GM12878 (cell line): ENCODE data around the gene RAF1. TPM values are rescaled to one million over a fixed set of nuclear protein-coding genes. Genes with fewer than 3 reads are reported as not detected.

Experiments
- ATAC-seq: fragments of 200-7000 bp; cut with Tn5 transposase; 3 replicates; pipeline ENCODE4 v1.9.1; 2020; ENCODE audit warnings: mild to moderate bottlenecking, moderate library complexity
- BruUV-seq: library from RNA; stranded (reverse); fragments of 400-500 nt; replicated peaks from 2 replicates; lab custom pipeline; 2021; lab: Mats Ljungman, UMichigan
- CTCF ChIA-PET: fragments of 300-600 bp; sonication (Branson Sonifier 250); formaldehyde crosslinking; extraction: SDS; loops from one replicate; lab custom pipeline; 2021; ENCODE audit warnings: inconsistent platforms; lab: Yijun Ruan, JAX
- POLR2A ChIA-PET: fragments of 350-600 bp; formaldehyde crosslinking; extraction: SDS; loops from one replicate; lab custom pipeline; 2021; ENCODE audit warnings: inconsistent platforms; lab: Charles Lee
- RAD21 ChIA-PET: fragments of 300-600 bp; sonication (Branson Sonifier 250); formaldehyde crosslinking; loops from one replicate; lab custom pipeline; 2023; ENCODE audit warnings: antibody characterized with exemption; ENCODE audit not compliant: unreplicated experiment; lab: Charles Lee
- SMC1A ChIA-PET: fragments of 300-600 bp; sonication (Branson Sonifier 250); formaldehyde crosslinking; loops from one replicate; lab custom pipeline; 2023; ENCODE audit not compliant: unreplicated experiment, uncharacterized antibody; lab: Charles Lee
- DNase-seq: peaks from one replicate; pipeline ENCODE4 v3.0.0-alpha.2; 2011; ENCODE audit warnings: low read depth, low spot score
- FAIRE-seq: peaks from 3 replicates; lab custom pipeline; 2011; peaks lifted over from hg19 to GRCh38; lab: Jason Lieb, UNC
- H2AFZ ChIP-seq: 2 replicates; pipeline ENCODE4 v1.6.0; 2011; ENCODE audit warnings: low read depth, low read length, control low read depth; ENCODE audit not compliant: control insufficient read depth
- H3K27ac ChIP-seq: 2 replicates; pipeline ENCODE4 v1.5.1; 2011; ENCODE audit warnings: control low read depth; ENCODE audit not compliant: control insufficient read depth, insufficient read depth
- H3K27me3 ChIP-seq, 2 experiments: replicated peaks in 1 of 2; 2 replicates each; pipeline versions ENCODE4 v1.6.0 to v1.6.1; 2011; ENCODE audit warnings: low read length in 1 of 2; ENCODE audit not compliant: control insufficient read depth in 2 of 2, insufficient read depth in 2 of 2
- H3K36me3 ChIP-seq, 2 experiments: 2 replicates each; pipeline ENCODE4 v1.5.1; 2011; ENCODE audit warnings: low read length in 1 of 2; ENCODE audit not compliant: control insufficient read depth in 2 of 2, insufficient read depth in 2 of 2
- H3K4me1 ChIP-seq: 2 replicates; pipeline ENCODE4 v1.6.1; 2011; ENCODE audit warnings: mild to moderate bottlenecking, low read length, moderate library complexity, mixed read lengths; ENCODE audit not compliant: control insufficient read depth, insufficient read depth
- H3K4me2 ChIP-seq: 2 replicates; pipeline ENCODE4 v1.6.0; 2011; ENCODE audit warnings: control low read depth; ENCODE audit not compliant: control insufficient read depth, insufficient read depth
- H3K4me3 ChIP-seq: fragments of 200-600 bp; sonication (generic); 2 replicates; pipeline ENCODE4 v1.5.1; 2016
- H3K79me2 ChIP-seq: 2 replicates; pipeline ENCODE4 v1.6.0; 2011; ENCODE audit warnings: low read length; ENCODE audit not compliant: control insufficient read depth, insufficient read depth
- H3K9ac ChIP-seq: 2 replicates; pipeline ENCODE4 v1.8.0; 2011; ENCODE audit warnings: low read length, control low read depth, mixed read lengths; ENCODE audit not compliant: control insufficient read depth, insufficient read depth
- H3K9me3 ChIP-seq: replicated peaks from 3 replicates; pipeline ENCODE4 v1.5.1; 2011; ENCODE audit warnings: mild to moderate bottlenecking, low read length; ENCODE audit not compliant: control insufficient read depth, insufficient read depth
- H4K20me1 ChIP-seq: 2 replicates; pipeline ENCODE4 v1.6.0; 2011; ENCODE audit not compliant: control insufficient read depth, insufficient read depth
- DPF2 ChIP-seq: fragments of 450-650 bp; IDR thresholded peaks from 2 replicates; pipeline ENCODE4 v1.6.1; 2017; ENCODE audit warnings: mild to moderate bottlenecking
- E2F8 ChIP-seq: fragments of 450-650 bp; IDR thresholded peaks from 2 replicates; pipeline ENCODE4 v1.6.1; 2018; ENCODE audit warnings: mild to moderate bottlenecking, low read depth, moderate library complexity; ENCODE audit not compliant: partially characterized antibody
- EGR1 ChIP-seq, 2 experiments: IDR thresholded peaks; 1 replicate in 1 of 2; 2 replicates in 1 of 2; pipeline ENCODE4 v1.6.1; 2011 to 2012; ENCODE audit warnings: low read depth in 2 of 2, low read length in 2 of 2, borderline replicate concordance in 1 of 2, mild to moderate bottlenecking in 1 of 2, moderate library complexity in 1 of 2
- KAT2A ChIP-seq: conservative IDR thresholded peaks from 2 replicates; pipeline ENCODE4 v1.6.1; 2011; ENCODE audit warnings: low read depth, low read length; ENCODE audit not compliant: control insufficient read depth
- KDM1A ChIP-seq: fragments of 200-600 bp; sonication (generic); IDR thresholded peaks from 2 replicates; pipeline ENCODE4 v1.6.1; 2016; ENCODE audit warnings: borderline replicate concordance
- NBN ChIP-seq: fragments of 450-650 bp; IDR thresholded peaks from 2 replicates; pipeline ENCODE4 v1.6.1; 2016
- NFYA ChIP-seq: IDR thresholded peaks from 2 replicates; pipeline ENCODE4 v1.6.1; 2011; ENCODE audit warnings: low read depth, mild to moderate bottlenecking, low read length, improper control_type of control experiment, borderline replicate concordance
- RAD51 ChIP-seq: fragments of 450-650 bp; IDR thresholded peaks from 2 replicates; pipeline ENCODE4 v1.6.1; 2016; ENCODE audit warnings: moderate library complexity, mild to moderate bottlenecking, inconsistent platforms
- RBBP5 ChIP-seq: fragments of 200-600 bp; sonication (generic); conservative IDR thresholded peaks from 2 replicates; pipeline ENCODE4 v1.6.1; 2016
- RFX5 ChIP-seq: IDR thresholded peaks from 2 replicates; pipeline ENCODE4 v1.6.1; 2011; ENCODE audit warnings: low read depth, low read length, improper control_type of control experiment
- RUNX3 ChIP-seq: IDR thresholded peaks from 2 replicates; pipeline ENCODE4 v1.6.1; 2012; ENCODE audit warnings: low read length, inconsistent platforms
- SIN3A ChIP-seq: IDR thresholded peaks from 2 replicates; pipeline ENCODE4 v1.6.1; 2012; ENCODE audit warnings: low read depth, low read length, improper control_type of control experiment
- SUPT20H ChIP-seq: IDR thresholded peaks from 2 replicates; pipeline ENCODE4 v1.6.1; 2011; ENCODE audit warnings: low read depth, mild to moderate bottlenecking, low read length, moderate library complexity, borderline replicate concordance; ENCODE audit not compliant: control insufficient read depth
- WRNIP1 ChIP-seq: IDR thresholded peaks from 2 replicates; pipeline ENCODE4 v1.6.1; 2011; ENCODE audit warnings: low read depth, low read length, improper control_type of control experiment, borderline replicate concordance
- ZNF207 ChIP-seq: fragments of 450-650 bp; IDR thresholded peaks from 2 replicates; pipeline ENCODE4 v1.6.1; 2014; ENCODE audit warnings: antibody characterized with exemption, mild to moderate bottlenecking, borderline replicate concordance
- WGBS: methylation state at CpG from one replicate; pipeline ENCODE4 v1.1.6; 2016; ENCODE audit warnings: low lambda C conversion rate; ENCODE audit not compliant: insufficient replicate concordance, insufficient coverage; ENCODE audit errors: missing lambda C conversion rate; 5-methylcytosine and 5-hydroxymethylcytosine counted together
- in situ Hi-C: fragments of 300-500 bp; cut with MboI; formaldehyde crosslinking; loops from 9 replicates; pipeline ENCODE4 v1.14.3; 2018; ENCODE audit warnings: mixed read lengths
- intact Hi-C: fragments of 100-400 bp; cut with micrococcal nuclease; formaldehyde crosslinking; loops from one replicate; pipeline ENCODE4 v1.14.2; 2022; ENCODE audit not compliant: unreplicated experiment
- polyA plus RNA-seq, 11 experiments: library from polyadenylated mRNA; depleted of rRNA in 4 of 11; unstranded in 6 of 11; stranded (reverse) in 5 of 11; fragments of >200 nt; fragmentation: Nextera tagmentation in 4 of 11; fragmentation: Illumina TruSeq in 1 of 11; extraction: Ambion mirVana in 4 of 11; extraction: Trizol in 1 of 11; gene quantifications; 1 replicate in 1 of 11; 2 replicates in 10 of 11; pipeline versions ENCODE4 v1.2.1 to v1.2.3, GENCODE V29; 2011 to 2016; ENCODE audit warnings: inconsistent platforms in 2 of 11, missing spikeins in 2 of 11, low read depth in 1 of 11
- total RNA-seq, 4 experiments: library from RNA; depleted of rRNA in 3 of 4; stranded (reverse); fragments of >200 nt in 3 of 4; fragmentation: Illumina TruSeq in 1 of 4; extraction: Trizol in 1 of 4; gene quantifications; 2 replicates each; pipeline versions ENCODE4 v1.2.1 to v1.2.3, GENCODE V29; 2013 to 2021
- TF ChIP-seq, protein P1 (sequence below): IDR thresholded peaks from 2 replicates; pipeline ENCODE4 v1.6.1; 2012; ENCODE audit warnings: low read length, inconsistent platforms

The RAF1 gene
- total and polyA plus RNA-seq, 10 of the 15 experiments (the other 5 are each of a cell fraction or from before 2014, with no cell fraction given) = 20.4 to 151 (median 77.8) TPM

- no peak for ATAC-seq
- H2AFZ ChIP-seq = no peak overlapping the region
- no peak for FAIRE-seq
- no peaks in the 10 kb centered on the region for H3K4me1 ChIP-seq
- no peaks in the 10 kb centered on the region; a peak in 1 of 4 replicates for H3K27me3 ChIP-seq
- H3K4me2 ChIP-seq = no peak overlapping the region
- WGBS = 96% methylated on average over 2 of the region's 2 CpGs
- CTCF ChIA-PET = interaction anchor here (0.9 to 2.5 kb wide), 9 partner anchors 9 to 134 kb away, joined by 3 to 14 read pairs (median 5); partner anchors contain the start of genes RAF1 and RPL32
- no peaks in the 10 kb centered on the region for H3K36me3 ChIP-seq
- no peak overlapping the region for H3K9ac ChIP-seq
- no peaks in the 10 kb centered on the region for H3K9me3 ChIP-seq
- RAD21 ChIA-PET = interaction anchor here (1.1 kb wide), 1 partner anchor 57 kb away, joined by 3 read pairs; no protein-coding TSS in a partner anchor
- TF ChIP-seq EGR1 (IDR thresholded peaks at IDR 0.05; ENCODE audit: borderline replicate concordance in 1 of 2, low read depth in 2 of 2, low read length in 2 of 2) = no peak
- TF ChIP-seq RUNX3 = no peak
- no peak for TF ChIP-seq RAD51
- no peak for TF ChIP-seq DPF2
- no peak for TF ChIP-seq RFX5
- TF ChIP-seq SUPT20H = no peak
- TF ChIP-seq KAT2A = no peak
- TF ChIP-seq SIN3A = no peak
- TF ChIP-seq RBBP5 = no peak
- TF ChIP-seq E2F8 = no peak
- no peak for TF ChIP-seq KDM1A
- TF ChIP-seq NFYA = no peak
- TF ChIP-seq, protein P1, sequence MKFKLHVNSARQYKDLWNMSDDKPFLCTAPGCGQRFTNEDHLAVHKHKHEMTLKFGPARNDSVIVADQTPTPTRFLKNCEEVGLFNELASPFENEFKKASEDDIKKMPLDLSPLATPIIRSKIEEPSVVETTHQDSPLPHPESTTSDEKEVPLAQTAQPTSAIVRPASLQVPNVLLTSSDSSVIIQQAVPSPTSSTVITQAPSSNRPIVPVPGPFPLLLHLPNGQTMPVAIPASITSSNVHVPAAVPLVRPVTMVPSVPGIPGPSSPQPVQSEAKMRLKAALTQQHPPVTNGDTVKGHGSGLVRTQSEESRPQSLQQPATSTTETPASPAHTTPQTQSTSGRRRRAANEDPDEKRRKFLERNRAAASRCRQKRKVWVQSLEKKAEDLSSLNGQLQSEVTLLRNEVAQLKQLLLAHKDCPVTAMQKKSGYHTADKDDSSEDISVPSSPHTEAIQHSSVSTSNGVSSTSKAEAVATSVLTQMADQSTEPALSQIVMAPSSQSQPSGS = no peak
- TF ChIP-seq NBN = no peak
- no peak for TF ChIP-seq WRNIP1
- no peak for TF ChIP-seq ZNF207
- DNase-seq = no peak
- POLR2A ChIA-PET = no interaction called here
- no TSS peak for BruUV-seq
- intact Hi-C loops (no loop called here), in situ Hi-C loops (loop anchor here (25.0 kb wide), 1 partner anchor 570 kb away; no protein-coding TSS in a partner anchor)
- SMC1A ChIA-PET = interaction anchor here (1.1 to 2.7 kb wide), 2 partner anchors 12 to 45 kb away, joined by 3 to 10 read pairs; no protein-coding TSS in a partner anchor
- H3K79me2 ChIP-seq = no peaks in the 10 kb centered on the region
- H3K4me3 ChIP-seq = no peak overlapping the region
- no peaks in the 10 kb centered on the region; the same call in 1 of the 2 replicates for H4K20me1 ChIP-seq
- H3K27ac ChIP-seq = no peak overlapping the region
Measured at GRCh38 chr3:12707449-12707848, 43.5 kb upstream of the RAF1 start.
